ENCODE results near the gene SOX1.

Gene SOX1

DNA sequence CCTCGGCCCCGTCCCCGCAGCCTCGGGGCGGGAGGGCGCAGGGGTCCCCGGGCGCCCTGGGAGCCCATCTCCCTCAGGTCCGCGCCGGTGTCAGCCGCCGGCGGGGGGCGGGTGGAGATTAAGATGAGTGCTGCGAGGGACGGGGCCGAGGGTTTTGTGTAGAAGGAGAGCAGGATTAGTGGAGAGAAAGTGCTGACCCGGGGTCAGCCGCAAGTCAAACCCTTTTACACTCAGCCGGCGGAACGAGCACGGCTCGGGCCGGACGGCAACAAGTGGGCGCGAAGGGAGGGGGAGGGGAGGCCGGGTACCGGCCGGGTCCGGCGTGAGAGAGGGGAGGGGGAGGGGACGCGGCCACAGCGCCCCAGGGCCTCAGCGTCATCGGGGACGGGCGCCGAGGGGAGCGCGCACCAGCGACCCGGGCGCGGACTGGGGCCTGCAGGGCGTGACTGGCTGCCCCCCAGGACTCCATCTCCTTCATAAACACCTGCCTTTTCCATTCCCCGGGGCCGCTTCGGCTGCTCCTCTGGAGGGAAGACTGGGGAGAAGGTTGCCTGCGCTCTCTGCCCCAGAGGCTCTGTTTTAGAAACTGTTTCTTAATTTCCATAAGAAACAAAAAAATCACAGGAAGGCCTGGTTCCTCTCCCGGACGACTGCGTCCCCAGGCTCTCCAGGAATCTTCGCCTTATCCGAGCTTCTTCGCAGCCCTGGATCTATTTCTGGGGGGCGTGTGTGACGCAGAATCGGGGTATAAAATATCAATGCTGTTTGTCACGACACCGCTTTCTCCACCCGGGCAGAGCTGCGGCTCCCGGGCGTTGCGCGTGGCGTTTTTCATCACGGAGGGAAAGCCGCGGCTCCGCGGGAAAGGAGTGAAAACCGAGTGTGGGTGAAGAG lies 6.5 kb downstream of the SOX1 start:
- POLR2A ChIA-PET, result interaction anchor here (0.6 kb wide), 1 partner anchor 17 kb away, joined by 4 read pairs; no protein-coding TSS in a partner anchor
- H3K4me1 ChIP-seq (ENCODE audit: control insufficient read depth, insufficient read depth, low read length), result no peaks in the 10 kb centered on the region
- CTCF ChIA-PET, result no interaction called here
- H3K4me3 ChIP-seq (ENCODE audit: low read depth, low read length), result peak overlapping the region; percentile 39
- no peaks in the 10 kb centered on the region for H3K9me3 ChIP-seq (ENCODE audit: control insufficient read depth, insufficient read depth, low read depth, low read length)
- no peaks in the 10 kb centered on the region for H3K36me3 ChIP-seq (ENCODE audit: control insufficient read depth in 2 of 2, insufficient read depth in 1 of 2, low read length in 2 of 2)
- peak overlapping the region; percentile 78; the same call in 1 of the 2 replicates for H3K27ac ChIP-seq (ENCODE audit: extremely low read depth, low read depth, low read length)
- TF ChIP-seq, protein P1, sequence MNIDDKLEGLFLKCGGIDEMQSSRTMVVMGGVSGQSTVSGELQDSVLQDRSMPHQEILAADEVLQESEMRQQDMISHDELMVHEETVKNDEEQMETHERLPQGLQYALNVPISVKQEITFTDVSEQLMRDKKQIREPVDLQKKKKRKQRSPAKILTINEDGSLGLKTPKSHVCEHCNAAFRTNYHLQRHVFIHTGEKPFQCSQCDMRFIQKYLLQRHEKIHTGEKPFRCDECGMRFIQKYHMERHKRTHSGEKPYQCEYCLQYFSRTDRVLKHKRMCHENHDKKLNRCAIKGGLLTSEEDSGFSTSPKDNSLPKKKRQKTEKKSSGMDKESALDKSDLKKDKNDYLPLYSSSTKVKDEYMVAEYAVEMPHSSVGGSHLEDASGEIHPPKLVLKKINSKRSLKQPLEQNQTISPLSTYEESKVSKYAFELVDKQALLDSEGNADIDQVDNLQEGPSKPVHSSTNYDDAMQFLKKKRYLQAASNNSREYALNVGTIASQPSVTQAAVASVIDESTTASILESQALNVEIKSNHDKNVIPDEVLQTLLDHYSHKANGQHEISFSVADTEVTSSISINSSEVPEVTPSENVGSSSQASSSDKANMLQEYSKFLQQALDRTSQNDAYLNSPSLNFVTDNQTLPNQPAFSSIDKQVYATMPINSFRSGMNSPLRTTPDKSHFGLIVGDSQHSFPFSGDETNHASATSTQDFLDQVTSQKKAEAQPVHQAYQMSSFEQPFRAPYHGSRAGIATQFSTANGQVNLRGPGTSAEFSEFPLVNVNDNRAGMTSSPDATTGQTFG (tag by site-specific recombination; IDR thresholded peaks at IDR 0.05; ENCODE audit: borderline replicate concordance), result no peak
- no peak for TF ChIP-seq KLF10 (tag by site-specific recombination; IDR thresholded peaks at IDR 0.05)
- peak; percentile 18; the same call in 1 of the 2 replicates for TF ChIP-seq ZBTB20 (tag by site-specific recombination; IDR thresholded peaks at IDR 0.05)
- TF ChIP-seq ZNF114 (tag by site-specific recombination; IDR thresholded peaks at IDR 0.05), result no peak
- TF ChIP-seq, protein P2, sequence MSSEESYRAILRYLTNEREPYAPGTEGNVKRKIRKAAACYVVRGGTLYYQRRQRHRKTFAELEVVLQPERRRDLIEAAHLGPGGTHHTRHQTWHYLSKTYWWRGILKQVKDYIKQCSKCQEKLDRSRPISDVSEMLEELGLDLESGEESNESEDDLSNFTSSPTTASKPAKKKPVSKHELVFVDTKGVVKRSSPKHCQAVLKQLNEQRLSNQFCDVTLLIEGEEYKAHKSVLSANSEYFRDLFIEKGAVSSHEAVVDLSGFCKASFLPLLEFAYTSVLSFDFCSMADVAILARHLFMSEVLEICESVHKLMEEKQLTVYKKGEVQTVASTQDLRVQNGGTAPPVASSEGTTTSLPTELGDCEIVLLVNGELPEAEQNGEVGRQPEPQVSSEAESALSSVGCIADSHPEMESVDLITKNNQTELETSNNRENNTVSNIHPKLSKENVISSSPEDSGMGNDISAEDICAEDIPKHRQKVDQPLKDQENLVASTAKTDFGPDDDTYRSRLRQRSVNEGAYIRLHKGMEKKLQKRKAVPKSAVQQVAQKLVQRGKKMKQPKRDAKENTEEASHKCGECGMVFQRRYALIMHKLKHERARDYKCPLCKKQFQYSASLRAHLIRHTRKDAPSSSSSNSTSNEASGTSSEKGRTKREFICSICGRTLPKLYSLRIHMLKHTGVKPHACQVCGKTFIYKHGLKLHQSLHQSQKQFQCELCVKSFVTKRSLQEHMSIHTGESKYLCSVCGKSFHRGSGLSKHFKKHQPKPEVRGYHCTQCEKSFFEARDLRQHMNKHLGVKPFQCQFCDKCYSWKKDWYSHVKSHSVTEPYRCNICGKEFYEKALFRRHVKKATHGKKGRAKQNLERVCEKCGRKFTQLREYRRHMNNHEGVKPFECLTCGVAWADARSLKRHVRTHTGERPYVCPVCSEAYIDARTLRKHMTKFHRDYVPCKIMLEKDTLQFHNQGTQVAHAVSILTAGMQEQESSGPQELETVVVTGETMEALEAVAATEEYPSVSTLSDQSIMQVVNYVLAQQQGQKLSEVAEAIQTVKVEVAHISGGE (tag by site-specific recombination; conservative IDR thresholded peaks at IDR 0.05; ENCODE audit: low read depth), result no peak
- no peak for TF ChIP-seq ZNF843 (tag by site-specific recombination; IDR thresholded peaks at IDR 0.05)
- TF ChIP-seq ZNF335 (tag by site-specific recombination; conservative IDR thresholded peaks at IDR 0.05), result peak; percentile 70
- TF ChIP-seq GLIS2 (tag by site-specific recombination; IDR thresholded peaks at IDR 0.05), result 0 out of 2 replicates have a peak, but pooled peaks have one; percentile 44
- no peak for TF ChIP-seq ZNF248 (tag by site-specific recombination; IDR thresholded peaks at IDR 0.05)
- TF ChIP-seq ZNF785 (tag by site-specific recombination; IDR thresholded peaks at IDR 0.05), result no peak
- TF ChIP-seq, protein P3, sequence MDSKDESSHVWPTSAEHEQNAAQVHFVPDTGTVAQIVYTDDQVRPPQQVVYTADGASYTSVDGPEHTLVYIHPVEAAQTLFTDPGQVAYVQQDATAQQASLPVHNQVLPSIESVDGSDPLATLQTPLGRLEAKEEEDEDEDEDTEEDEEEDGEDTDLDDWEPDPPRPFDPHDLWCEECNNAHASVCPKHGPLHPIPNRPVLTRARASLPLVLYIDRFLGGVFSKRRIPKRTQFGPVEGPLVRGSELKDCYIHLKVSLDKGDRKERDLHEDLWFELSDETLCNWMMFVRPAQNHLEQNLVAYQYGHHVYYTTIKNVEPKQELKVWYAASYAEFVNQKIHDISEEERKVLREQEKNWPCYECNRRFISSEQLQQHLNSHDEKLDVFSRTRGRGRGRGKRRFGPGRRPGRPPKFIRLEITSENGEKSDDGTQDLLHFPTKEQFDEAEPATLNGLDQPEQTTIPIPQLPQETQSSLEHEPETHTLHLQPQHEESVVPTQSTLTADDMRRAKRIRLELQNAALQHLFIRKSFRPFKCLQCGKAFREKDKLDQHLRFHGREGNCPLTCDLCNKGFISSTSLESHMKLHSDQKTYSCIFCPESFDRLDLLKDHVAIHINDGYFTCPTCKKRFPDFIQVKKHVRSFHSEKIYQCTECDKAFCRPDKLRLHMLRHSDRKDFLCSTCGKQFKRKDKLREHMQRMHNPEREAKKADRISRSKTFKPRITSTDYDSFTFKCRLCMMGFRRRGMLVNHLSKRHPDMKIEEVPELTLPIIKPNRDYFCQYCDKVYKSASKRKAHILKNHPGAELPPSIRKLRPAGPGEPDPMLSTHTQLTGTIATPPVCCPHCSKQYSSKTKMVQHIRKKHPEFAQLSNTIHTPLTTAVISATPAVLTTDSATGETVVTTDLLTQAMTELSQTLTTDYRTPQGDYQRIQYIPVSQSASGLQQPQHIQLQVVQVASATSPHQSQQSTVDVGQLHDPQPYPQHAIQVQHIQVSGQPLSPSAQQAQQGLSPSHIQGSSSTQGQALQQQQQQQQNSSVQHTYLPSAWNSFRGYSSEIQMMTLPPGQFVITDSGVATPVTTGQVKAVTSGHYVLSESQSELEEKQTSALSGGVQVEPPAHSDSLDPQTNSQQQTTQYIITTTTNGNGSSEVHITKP (tag by site-specific recombination; IDR thresholded peaks at IDR 0.05), result peak; percentile 67
- TF ChIP-seq, protein P4, sequence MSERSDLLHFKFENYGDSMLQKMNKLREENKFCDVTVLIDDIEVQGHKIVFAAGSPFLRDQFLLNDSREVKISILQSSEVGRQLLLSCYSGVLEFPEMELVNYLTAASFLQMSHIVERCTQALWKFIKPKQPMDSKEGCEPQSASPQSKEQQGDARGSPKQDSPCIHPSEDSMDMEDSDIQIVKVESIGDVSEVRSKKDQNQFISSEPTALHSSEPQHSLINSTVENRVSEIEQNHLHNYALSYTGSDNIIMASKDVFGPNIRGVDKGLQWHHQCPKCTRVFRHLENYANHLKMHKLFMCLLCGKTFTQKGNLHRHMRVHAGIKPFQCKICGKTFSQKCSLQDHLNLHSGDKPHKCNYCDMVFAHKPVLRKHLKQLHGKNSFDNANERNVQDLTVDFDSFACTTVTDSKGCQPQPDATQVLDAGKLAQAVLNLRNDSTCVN (tag by site-specific recombination; optimal IDR thresholded peaks at IDR 0.05), result peak; percentile 61
- no peak for TF ChIP-seq GLI4 (tag by site-specific recombination; IDR thresholded peaks at IDR 0.05)
- TF ChIP-seq ZNF423 (tag by site-specific recombination; IDR thresholded peaks at IDR 0.05), result peak; percentile 21; the same call in 1 of the 2 replicates
- TF ChIP-seq ZFP41 (tag by site-specific recombination; IDR thresholded peaks at IDR 0.05; ENCODE audit: borderline replicate concordance), result no peak
- no peak for TF ChIP-seq ZFP69B (tag by site-specific recombination; IDR thresholded peaks at IDR 0.05)
- no peak for TF ChIP-seq ZNF174 (tag by site-specific recombination; IDR thresholded peaks at IDR 0.05)
- TF ChIP-seq ZNF16 (tag by site-specific recombination; IDR thresholded peaks at IDR 0.05; ENCODE audit: low read depth), result no peak
- TF ChIP-seq ZIC2 (tag by site-specific recombination; IDR thresholded peaks at IDR 0.05), result peak; percentile 48
- no peak for TF ChIP-seq ZSCAN30 (tag by site-specific recombination; IDR thresholded peaks at IDR 0.05)
- TF ChIP-seq, protein P5, sequence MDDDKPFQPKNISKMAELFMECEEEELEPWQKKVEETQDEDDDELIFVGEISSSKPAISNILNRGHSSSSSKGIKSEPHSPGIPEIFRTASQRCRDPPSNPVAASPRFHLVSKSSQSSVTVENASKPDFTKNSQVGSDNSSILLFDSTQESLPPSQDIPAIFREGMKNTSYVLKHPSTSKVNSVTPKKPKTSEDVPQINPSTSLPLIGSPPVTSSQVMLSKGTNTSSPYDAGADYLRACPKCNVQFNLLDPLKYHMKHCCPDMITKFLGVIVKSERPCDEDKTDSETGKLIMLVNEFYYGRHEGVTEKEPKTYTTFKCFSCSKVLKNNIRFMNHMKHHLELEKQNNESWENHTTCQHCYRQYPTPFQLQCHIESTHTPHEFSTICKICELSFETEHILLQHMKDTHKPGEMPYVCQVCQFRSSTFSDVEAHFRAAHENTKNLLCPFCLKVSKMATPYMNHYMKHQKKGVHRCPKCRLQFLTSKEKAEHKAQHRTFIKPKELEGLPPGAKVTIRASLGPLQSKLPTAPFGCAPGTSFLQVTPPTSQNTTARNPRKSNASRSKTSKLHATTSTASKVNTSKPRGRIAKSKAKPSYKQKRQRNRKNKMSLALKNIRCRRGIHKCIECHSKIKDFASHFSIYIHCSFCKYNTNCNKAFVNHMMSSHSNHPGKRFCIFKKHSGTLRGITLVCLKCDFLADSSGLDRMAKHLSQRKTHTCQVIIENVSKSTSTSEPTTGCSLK (tag by site-specific recombination; IDR thresholded peaks at IDR 0.05), result no peak
- TF ChIP-seq SCRT1 (tag by site-specific recombination; IDR thresholded peaks at IDR 0.05; ENCODE audit: borderline replicate concordance), result peak; percentile 45; the same call in 1 of the 2 replicates
- TF ChIP-seq SCRT2 (tag by site-specific recombination; IDR thresholded peaks at IDR 0.05), result peak; percentile 98
- 0 out of 2 replicates have a peak, but pooled peaks have one; percentile 34 for TF ChIP-seq ZFP37 (tag by site-specific recombination; IDR thresholded peaks at IDR 0.05)
